Esophagus muscularis mucosa (tissue), 4 donors: ENCODE measurements around the gene MYBPC2. TPM values are rescaled to one million over a fixed set of nuclear protein-coding genes. Genes with fewer than 3 reads are reported as not detected.

Experiments used
- DNase-seq: peaks from one replicate; pipeline ENCODE4 v3.0.0-alpha.2; 2017; ENCODE audit errors: extremely low spot score
- H3K27ac ChIP-seq, 4 donors: fragments of 200-600 bp; sonication (generic); replicated peaks in 1 of 4; 1 replicate in 3 of 4; 2 replicates in 1 of 4; pipeline ENCODE4 v1.5.1; 2016 to 2019; ENCODE audit warnings: mild to moderate bottlenecking in 1 of 4
- H3K27me3 ChIP-seq, 4 donors: fragments of 200-600 bp; sonication (generic); one replicate each; pipeline versions ENCODE4 v1.5.1 to v1.6.0; 2016 to 2019
- H3K36me3 ChIP-seq, 4 donors: fragments of 200-600 bp; sonication (generic); one replicate each; pipeline ENCODE4 v1.5.1; 2016 to 2019
- H3K4me1 ChIP-seq, 4 donors: fragments of 200-600 bp; sonication (generic); one replicate each; pipeline ENCODE4 v1.5.1; 2016 to 2019
- H3K4me3 ChIP-seq, 4 donors: fragments of 200-600 bp; sonication (generic); 1 replicate in 2 of 4; 2 replicates in 2 of 4; pipeline ENCODE4 v1.5.1; 2016 to 2019; ENCODE audit warnings: mild to moderate bottlenecking in 4 of 4, moderate library complexity in 1 of 4
- H3K9me3 ChIP-seq, 4 donors: fragments of 200-600 bp; sonication (generic); 1 replicate in 3 of 4; 2 replicates in 1 of 4; pipeline ENCODE4 v1.5.1; 2016 to 2019
- CTCF ChIP-seq, 3 experiments: fragments of 200-600 bp in 2 of 3; fragments of 450-650 bp in 1 of 3; sonication (generic) in 2 of 3; IDR thresholded peaks; one replicate each; pipeline ENCODE4 v1.5.1; 2017 to 2019; ENCODE audit warnings: antibody characterized with exemption in 3 of 3, mild to moderate bottlenecking in 2 of 3, moderate library complexity in 1 of 3
- EP300 ChIP-seq: sonication (generic); formaldehyde crosslinking; IDR thresholded peaks from one replicate; pipeline ENCODE4 v1.6.1; 2017; ENCODE audit warnings: antibody characterized with exemption
- POLR2A ChIP-seq: fragments of 450-650 bp; IDR thresholded peaks from one replicate; pipeline ENCODE4 v1.6.1; 2017; ENCODE audit warnings: antibody characterized with exemption, moderate library complexity, mild to moderate bottlenecking, low read depth
- POLR2AphosphoS5 ChIP-seq, 2 donors: sonication (generic); formaldehyde crosslinking; IDR thresholded peaks; one replicate each; pipeline ENCODE4 v1.6.1; 2017; ENCODE audit warnings: antibody characterized with exemption in 2 of 2
- WGBS: methylation state at CpG from one replicate; pipeline ENCODE4 v1.1.5; 2018; 5-methylcytosine and 5-hydroxymethylcytosine counted together
- intact Hi-C: fragments of 100-400 bp; cut with DNase I; formaldehyde crosslinking; loops from one replicate; pipeline ENCODE4 v1.15.1; 2023
- total RNA-seq, 4 donors: library from RNA; depleted of rRNA; stranded (reverse); fragments of >200 nt; gene quantifications; one replicate each; pipeline versions ENCODE4 v1.1.0 to v1.2.1, GENCODE V29; 2016

MYBPC2 gene
- total RNA-seq, 4 donors from 2014 or later, result not detected

DNA sequence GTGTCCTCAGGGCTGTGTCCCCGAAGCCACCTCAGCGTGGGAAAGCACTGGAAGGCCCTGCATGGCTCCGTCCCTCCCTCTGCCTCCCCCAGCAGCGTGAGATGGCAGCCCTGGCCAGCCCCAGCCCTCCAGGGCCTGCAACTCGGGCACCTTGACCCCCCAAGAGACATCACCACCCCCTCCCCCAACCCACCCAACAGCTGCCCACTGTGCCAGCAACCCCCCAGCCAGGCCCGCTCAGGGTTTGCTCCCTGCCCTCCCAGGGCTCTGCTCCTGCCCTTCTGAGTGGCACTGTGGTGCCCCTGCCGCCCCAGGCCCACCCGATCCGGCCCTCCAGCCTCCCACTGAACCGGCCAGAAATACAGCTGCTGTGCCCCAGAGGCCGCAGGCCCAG lies 82.5 kb downstream of the MYBPC2 start:
- Histone ChIP-seq H3K4me1 (peaks cover 12 to 22% (median 15%) of the 10 kb centered on the region in 4 donors), H3K27me3 (peaks cover 0 to 37% (median 0%) of the 10 kb centered on the region in 4 donors), H3K27ac (no peak overlapping the region), H3K4me3 (no peak overlapping the region), H3K36me3 (peaks cover 0 to 12% (median 0%) of the 10 kb centered on the region in 4 donors), H3K9me3 (no peaks in the 10 kb centered on the region)
- TF ChIP-seq POLR2A (no peak), POLR2AphosphoS5 (IDR thresholded peaks at IDR 0.05) (no peak), EP300 (no peak), CTCF (IDR thresholded peaks at IDR 0.05) (no peak)
- intact Hi-C loops, result no loop called here
- 59% methylated on average over 6 of the region's 11 CpGs for WGBS
- DNase-seq, result no peak

Other genes with a start within 250 kb of the MYBPC2 start
- 10 to 100 TPM in 1 of 4 donors, 1 to 10 TPM in 3; 2.5 to 10.1 (median 5.3) TPM for gene MYH14, start 229.3 kb upstream of the MYBPC2 start, total RNA-seq
- gene KCNC3, start 103.5 kb upstream of the MYBPC2 start, total RNA-seq, result under 1 TPM; 0.32 to 0.69 (median 0.37) TPM
- 1 to 10 TPM in 2 of 4 donors, under 1 TPM in 2; 0.17 to 3.7 (median 0.81) TPM for gene NAPSA, start 67.3 kb upstream of the MYBPC2 start, total RNA-seq
- gene NR1H2, start 56.4 kb upstream of the MYBPC2 start, total RNA-seq, result 100 to 1,000 TPM; 123 to 224 (median 191) TPM
- gene POLD1, start 48.5 kb upstream of the MYBPC2 start, total RNA-seq, result 10 to 100 TPM in 3 of 4 donors, 1 to 10 TPM in 1; 8.8 to 18.0 (median 11.6) TPM
- gene SPIB, start 14.0 kb upstream of the MYBPC2 start, total RNA-seq, result under 1 TPM in 1 of 4 donors, not detected in 3; 0.17 TPM
- 10 to 100 TPM; 41.1 to 79.1 (median 59.7) TPM for gene EMC10, start 43.6 kb downstream of the MYBPC2 start, total RNA-seq
- under 1 TPM in 2 of 4 donors, not detected in 2; 0.32 to 0.52 TPM for gene GARIN5A, start 44.0 kb downstream of the MYBPC2 start, total RNA-seq
- gene JOSD2, start 78.3 kb downstream of the MYBPC2 start, total RNA-seq, result 10 to 100 TPM; 31.3 to 59.4 (median 42.9) TPM
- gene ASPDH, start 81.0 kb downstream of the MYBPC2 start, total RNA-seq, result 1 to 10 TPM in 1 of 4 donors, not detected in 3; 1.6 TPM
- gene LRRC4B, start 135.5 kb downstream of the MYBPC2 start, total RNA-seq, result 10 to 100 TPM in 1 of 4 donors, 1 to 10 TPM in 3; 3.7 to 12.5 (median 6.7) TPM
- gene SYT3, start 207.0 kb downstream of the MYBPC2 start, total RNA-seq, result 1 to 10 TPM in 1 of 4 donors, under 1 TPM in 2, not detected in 1; 0.17 to 1.2 (median 0.71) TPM
- gene C19orf81, start 216.6 kb downstream of the MYBPC2 start, total RNA-seq, result 1 to 10 TPM in 1 of 4 donors, not detected in 3; 1.1 TPM